DMS53 treated with DMSO at 0.1 percent for 48 hours (cell line): ENCODE results near the gene LLGL2.

Experiments
- DNase-seq: peaks from one replicate; lab custom pipeline; 2025; ENCODE audit not compliant: unreplicated experiment; lab: John Stamatoyannopoulos, UW

Gene LLGL2

DNA sequence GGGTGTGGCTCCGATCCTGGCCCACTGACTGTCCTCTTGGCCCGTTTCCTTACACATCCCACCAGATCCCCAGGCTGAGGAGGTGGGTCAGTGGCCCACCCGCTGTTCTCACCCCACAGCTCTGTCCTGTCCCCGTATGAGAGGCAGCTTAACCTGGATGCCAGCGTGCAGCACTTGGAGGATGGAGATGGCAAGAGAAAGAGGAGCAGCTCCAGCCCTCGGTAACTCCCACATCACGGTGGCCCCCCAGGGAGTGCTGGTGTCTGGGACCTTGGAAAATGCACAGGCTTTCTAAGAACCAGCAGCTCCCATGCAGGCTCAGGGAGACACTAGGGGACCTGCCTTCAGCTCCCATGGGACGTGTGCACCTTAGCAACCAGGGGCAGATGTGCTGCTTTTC, 4.2 kb upstream of the LLGL2 start:
- no peak for DNase-seq

DNA sequence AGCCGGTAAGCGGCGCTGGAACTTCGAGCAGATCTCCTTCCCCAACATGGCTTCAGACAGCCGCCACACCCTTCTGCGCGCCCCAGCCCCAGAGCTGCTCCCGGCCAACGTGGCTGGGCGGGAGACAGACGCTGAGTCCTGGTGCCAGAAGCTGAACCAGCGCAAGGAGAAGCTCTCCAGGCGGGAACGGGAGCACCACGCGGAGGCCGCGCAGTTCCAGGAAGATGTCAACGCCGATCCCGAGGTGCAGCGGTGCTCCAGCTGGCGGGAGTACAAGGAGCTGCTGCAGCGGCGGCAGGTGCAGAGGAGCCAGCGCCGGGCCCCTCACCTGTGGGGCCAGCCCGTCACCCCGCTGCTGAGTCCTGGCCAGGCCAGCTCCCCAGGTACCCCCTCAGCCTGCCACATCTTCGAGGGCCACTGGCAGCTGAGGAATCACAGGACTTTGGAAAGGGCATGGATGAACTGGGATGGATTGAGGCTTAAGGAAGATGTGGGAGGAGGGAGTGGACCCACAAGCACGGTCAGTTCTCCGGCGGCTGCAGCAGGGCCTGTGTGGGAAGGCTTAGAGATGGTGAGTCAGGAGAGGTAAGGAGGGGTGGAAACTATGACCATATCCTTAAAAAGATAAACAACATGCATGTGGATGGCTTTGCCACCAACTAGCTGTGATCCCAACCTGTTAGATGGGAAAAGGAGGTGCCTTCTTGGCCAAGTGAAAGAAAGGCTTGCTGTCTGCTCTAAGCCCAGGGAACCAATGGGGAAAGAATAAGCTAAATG, 3.4 kb upstream of the LLGL2 start:
- DNase-seq: no peak

DNA sequence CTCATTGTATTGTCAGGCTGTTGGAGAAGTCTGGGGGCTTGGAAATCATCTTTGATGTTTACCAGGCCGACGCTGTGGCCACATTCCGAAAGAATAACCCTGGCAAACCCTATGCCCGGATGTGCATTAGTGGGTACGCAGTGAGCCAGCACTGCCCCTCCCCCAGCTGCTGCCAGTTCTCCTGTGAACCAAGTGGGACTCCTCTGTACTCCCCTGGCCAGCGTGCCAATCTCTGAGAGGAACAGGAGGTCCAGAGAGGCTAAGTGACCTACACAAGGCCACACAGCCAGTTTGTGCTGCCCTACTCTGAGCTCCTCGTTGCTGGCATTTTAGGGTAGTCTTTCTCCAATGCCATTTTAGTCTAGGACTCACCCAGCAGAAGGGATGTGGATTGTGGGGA, 1.9 kb upstream of the LLGL2 start:
- no peak for DNase-seq

DNA sequence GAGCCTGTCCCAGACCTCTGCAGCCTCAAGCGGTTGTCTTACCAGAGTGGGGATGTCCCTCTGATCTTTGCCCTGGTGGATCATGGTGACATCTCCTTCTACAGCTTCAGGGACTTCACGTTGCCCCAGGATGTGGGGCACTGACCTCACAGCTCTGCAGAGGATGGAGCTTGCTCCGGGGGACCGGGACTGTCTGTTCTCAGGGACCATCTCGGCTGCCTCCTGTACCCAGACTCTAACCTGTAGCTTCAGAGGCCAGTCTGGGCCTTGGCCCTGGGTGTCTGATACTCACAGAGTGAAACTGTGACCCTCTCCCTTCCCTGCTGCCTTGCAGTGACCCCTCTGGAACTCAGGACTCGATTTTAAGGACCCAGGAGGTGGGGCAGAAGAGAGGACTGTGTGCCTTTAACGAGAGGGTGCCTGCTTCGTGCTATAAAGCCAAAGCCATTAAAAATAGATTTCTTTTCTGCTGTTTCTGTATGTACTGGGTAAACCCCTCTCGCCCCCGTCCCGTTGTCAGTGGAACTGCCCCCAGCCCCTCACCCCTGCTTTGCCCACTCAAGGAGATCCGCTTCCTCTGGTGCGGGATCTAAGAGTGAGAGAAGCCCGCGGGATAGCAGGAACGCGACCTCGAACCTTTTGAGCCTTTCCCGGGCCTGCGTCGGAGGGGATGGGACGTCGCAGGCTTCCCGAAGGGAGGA, 1.1 kb upstream of the LLGL2 start:
- DNase-seq: no peak

DNA sequence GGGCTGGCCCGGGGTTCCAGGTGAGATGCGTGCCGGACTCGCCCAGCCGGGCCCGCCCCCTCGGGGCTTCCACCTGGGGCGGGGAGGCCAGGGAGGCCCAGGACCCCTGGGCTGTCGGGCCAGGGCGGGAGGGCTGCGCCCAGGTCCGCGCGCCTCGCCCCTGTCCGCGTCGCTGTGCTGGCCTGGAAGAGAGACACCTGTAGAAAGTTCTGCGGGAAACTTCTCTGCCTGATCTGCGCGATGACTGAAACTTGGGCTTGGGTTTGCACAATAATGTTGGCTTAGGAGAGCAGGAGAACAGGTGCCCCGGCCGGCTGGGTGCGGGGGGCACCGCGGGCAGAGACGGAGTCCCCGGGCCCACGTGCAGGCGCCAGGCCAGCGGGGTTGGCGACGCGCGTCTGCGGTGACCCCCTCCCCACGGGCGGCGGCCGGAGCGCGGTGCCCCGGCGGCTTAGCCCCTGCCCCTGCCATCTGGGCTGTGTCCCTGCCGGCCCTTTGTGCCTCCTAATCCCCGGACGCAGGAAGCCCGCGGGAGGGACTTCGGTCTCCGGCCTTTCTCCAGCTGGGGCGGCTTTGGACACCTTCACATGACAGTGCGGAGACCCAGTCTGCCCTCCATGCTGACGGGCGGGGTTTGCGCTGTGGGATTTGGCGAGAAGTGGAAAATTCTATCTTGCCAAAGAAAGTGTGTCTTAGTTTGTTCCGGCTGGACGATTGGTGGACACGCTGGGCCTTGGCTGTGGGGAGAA, 483 bp downstream of the LLGL2 start:
- peak; percentile 53 for DNase-seq

DNA sequence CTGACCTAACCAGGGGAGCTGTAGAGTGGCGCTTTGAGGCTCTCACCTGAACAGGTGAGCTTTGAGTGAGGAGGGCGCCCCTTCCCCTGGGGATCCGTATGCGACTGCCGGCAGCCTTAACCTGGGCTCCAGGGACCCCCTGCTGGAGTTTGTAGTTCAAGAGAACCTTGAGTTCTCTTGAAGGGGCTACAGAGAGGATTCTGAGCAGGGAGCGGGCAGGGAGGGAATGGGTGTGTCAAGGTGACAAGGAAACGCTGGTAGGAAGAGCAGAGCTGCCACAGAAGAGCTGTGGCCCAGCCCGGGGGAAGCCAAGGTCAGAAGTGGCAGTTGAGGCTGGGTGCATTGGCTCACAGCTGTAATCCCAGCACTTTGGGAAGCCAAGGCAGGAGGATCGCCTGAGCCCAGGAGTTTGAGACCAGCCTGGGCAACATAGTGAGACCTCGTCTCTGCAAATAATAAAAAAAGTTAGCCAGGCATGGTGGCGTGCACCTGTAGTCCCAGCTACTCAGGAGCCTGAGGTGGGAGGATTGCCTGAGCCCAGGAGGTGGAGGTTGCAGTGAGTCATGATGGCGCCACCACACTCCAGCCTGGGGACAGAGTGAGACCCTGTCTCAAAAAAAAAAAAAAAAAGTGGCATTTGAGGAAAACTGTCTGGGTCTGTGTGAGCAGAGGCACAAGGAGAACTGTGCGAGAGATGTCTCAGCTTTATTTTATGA, 1.2 kb downstream of the LLGL2 start:
- no peak for DNase-seq

DNA sequence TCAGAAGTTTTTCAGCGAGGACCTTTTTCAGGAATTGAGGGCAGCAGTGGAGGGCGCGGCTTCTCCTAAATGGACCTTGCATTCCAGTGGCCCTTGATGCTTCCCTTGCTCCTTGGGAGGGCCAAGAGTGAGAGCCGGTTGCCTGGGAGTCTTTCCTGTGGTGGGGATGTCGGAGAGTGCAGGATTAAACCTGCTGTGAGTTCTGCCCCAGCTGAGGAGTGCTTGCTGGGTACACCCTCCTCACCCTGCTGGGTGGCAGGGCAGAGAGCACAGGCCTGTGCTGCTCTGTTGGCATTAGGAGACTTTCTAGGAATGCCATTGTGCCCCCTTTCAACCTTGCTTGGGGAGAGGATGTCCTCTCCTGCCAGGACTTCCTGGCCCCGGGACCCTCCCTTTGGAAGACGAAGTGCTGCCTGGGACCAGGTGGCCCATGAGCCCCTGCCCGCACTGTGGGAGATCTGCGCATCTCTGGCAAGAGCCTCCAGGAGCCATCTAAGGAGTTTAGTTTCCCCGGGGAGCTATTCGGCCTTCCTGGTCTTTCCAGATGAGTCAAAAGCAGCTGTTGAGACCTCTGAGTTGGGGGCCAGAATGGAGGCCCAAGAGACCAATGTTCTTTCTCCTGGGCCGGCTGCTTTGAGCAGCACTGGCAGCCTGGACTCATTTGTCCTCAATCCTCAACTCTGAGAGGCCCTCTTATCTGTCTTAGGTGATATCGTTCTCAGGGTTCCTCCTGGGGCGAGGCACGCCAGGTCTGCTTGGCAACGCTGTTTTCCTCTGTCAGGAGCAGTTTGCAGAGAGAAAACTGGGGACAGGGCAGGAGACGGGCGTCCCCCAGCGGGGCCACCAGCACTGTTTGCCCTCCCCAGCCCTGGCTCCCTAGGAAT, 5.6 kb downstream of the LLGL2 start:
- DNase-seq: no peak

DNA sequence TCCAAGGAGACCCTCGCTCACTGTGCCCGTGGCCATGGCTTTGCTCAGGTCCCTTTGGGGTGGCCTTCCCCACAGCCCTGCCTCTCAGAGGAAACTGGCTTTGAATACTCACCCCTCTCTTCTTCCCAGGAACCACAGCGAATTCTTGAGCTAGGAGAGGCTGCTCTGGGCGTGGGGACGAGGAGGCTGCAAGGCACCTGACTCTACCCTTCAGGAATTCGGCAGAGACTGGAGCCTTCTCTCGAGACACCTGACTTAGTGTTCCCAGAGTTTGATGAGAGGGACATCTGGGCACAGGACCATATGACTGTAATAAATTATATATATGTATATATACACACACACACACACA, 6.2 kb downstream of the LLGL2 start:
- no peak for DNase-seq

DNA sequence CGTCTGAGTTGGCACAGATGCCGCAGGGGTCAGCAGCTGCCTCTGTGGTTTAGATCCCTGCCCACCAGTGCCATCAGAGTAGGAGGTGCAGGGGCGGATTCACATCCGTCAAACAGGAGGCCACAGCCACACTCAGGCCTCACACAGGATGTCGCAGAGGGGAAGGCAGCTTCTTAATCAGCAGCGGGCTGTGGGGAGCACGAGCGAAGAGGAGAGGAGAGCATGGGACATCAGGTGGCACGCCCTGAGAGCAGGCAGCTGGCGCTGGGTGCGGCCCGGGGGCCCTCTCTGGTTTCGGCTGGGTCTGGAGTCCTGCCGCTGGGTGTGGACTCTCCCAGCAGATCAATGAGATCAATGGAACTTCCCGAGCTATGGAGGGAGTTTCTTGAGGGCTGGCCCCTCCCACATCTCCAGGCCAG, 9.6 kb downstream of the LLGL2 start:
- DNase-seq: no peak

DNA sequence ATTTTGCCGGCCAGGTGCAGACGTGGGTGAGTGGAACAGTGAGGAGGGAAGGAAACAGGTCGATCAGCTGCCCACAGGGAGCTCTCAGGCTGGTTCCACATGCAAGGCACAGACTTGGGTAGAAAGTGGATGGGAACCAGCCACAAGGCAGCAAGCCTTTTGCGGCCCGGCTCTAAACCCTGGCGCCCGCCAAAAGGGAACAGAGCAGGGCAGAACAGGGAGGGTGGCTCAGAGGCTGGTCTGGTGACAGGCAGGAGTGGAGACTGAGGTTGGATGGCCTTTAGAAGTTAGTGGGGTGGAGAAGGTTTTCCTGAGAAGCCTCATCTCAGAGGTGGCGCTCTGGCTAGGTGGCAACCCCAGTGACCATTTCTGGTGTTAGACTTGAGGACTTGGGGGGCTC, 10.4 kb downstream of the LLGL2 start:
- no peak for DNase-seq

DNA sequence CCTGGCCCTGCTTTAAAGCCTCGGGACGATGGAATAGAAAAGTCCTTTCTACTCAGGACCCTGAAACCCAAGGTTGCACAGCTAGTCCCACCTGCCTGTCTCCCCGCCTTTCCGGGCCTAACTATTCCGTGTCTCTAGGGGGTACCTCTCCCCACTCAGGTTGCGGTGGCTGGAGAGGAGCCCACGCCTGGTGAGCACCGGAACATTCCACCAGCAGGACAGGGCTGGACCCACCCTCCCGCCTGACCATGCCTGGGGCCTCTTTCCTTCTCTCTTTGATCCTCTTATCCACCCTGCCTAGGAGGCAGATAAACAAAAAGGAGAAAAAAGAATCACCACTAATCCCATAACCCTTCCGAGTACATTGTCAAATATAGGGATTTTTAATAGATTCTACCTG, 10.9 kb downstream of the LLGL2 start:
- DNase-seq: no peak

DNA sequence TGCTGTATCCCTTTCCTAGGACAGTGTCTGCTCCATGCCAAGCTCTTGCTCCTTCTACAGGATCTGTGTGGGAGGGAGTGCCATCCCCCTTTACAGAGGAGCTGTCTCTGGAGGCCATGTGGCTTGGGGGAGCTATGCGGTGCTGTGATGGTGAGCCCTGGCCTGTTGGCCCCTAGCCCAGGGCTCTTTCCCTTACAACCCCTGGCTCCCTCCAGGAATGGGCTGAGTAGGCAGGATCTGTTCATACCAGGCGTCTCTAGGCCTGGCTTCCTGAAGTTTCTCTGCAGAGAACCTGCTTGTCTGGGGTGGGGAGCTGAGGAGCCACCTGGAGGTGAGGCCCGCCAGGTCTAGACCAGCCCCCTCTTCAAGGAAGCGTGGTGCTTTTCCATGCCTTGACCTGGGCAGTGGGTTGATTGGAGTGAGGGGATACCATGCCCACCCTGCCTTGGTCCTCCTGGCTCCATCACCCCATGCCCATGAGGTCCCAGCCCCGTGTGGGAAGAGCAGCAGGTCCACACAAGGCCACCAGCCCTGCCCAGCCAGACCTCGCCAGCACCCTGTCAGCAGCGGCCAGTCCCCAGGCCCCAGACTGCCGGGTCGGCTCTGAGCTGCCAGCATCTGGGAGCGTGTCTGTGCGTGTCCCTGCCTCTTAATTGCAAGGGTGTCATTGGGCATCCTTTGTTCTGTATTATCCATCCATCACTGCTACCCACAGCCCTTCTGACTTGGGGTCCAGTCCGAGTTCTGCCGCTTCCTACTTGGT, 14.7 kb downstream of the LLGL2 start:
- no peak for DNase-seq

DNA sequence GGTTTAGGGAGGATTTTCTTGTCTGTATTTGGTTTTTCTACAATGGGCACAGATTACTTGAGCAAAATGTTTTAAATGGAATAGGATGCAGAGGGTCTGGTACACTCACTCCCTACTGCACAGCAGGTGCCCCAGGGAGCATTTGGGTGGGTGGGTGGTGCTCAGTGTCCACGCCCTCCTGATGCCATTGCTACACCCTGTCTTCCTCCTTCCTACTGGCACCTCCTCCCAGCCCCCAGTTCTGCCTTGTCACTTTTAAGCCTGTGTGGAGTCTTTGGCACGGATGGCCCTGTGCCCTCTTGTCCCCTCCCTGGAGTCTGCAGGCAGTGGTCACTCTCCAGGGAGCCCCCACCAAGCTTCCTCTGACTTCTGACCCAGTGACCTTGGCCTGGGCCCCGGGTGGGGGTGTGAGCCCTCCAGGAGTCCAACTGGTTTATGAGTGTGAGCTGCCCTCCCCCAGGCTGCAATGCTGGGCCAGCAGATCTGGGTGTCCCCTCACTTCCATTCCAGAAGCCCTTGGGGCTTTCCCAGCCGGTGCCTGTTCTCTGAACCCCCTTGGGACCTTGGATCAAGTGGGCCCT, 15.5 kb downstream of the LLGL2 start:
- no peak for DNase-seq

DNA sequence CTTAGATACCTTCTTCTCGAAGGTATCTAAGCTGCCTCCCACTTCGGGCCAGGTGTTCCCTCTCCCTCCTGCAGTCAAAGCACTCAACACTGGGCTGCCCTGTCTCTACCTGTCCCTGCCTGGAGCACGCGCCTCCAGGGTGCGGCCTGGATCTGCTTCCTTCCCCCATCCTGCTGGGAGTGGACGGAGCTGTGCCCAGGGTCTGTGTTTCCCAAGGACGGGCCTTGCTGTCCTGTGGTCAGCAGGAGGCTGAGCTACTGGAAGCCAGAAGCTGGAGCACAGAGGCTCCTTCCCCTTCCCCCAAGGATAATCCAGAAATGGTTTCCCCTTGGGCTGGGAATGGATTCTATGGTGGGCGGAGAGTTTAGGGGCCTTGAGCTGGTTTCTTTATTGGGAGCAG, 16.7 kb downstream of the LLGL2 start:
- no peak for DNase-seq

DNA sequence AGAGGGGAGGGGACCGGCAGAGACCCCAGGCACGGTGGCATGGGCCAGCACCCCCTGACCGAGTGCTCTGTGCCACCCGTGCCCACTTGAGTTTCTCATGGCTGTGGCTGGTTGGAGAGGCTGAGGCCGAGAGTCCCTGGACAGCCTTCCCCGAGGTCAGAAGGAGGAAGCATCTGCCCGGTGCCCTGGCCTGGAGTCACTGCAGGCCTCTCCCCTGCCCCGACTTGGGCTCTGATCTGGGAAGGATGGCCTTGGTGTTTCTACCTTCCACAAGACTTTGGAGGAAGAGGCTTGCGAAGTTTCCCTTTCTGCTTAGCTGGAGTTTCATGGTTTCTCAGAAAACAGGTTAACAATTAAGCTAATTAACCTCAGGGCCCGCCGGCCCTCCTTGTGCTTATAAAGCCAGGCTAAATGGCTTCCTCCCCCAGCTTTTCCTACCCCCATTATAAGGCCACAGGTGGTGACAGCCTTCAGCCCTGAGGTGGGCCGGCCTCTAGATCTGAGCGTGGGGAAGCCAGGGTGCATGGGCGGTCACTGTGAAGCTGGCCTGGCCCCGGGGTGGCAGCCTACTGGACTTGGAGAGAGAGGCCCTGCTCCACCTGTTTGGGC, 17.3 kb downstream of the LLGL2 start:
- DNase-seq: no peak

DNA sequence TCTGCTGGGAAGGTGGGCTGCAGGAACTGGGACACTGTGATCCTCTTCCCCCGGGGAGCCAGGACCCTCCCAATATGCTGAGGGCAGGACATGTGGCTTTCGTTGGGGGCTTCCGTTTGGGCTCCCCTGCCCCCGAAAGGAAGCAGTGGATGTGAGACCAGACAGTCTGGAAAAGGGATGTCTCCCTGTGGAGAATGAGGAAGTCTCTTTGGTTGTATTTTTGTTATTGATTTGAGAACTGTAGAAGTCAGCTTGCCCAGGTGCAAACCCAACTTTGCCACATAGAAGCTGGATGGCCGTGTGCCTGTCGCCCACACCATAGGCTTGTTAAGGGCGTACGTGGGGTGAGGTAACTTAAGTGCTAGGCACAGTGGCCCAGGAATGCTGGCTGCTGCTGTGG, 18.8 kb downstream of the LLGL2 start:
- no peak for DNase-seq

DNA sequence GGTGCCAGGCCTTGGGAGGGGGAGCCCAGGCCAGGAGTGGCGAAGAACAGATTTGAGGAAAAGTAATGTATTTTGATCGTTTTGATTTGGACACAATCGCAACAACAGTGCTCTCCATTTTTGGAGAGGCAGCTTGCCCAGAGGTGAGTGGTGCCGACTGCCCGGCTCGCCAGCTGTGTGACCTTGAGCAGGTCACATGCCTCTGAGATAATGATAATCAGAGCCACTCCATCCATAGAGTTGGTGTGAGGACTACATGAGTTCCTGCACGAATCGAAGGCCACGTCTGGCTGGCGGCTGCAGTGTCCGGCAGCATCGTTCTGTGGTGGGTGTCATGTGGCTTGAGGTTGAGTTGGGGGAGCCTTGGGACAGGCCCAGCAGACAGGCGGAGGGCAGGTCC, 20.7 kb downstream of the LLGL2 start:
- DNase-seq: no peak

DNA sequence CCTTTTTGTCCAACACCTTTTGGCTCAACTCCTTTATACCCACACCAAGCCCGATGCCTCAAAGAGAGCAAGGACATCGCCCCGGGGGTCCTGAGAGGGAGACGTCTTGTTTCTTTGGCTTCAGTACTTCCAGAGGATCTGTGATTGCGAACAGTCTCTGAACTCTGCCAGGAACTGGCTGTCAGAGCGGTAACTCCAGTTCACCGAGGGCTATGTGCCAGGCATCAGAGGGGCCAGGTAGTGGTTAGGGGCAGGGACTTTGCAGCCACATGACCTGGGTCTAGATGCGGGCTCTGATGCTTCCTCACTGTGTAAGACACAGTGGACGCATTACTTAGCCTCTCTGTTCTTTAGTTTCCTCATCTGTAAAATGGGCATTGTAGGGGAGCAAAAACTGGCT, 21.6 kb downstream of the LLGL2 start:
- DNase-seq: no peak

DNA sequence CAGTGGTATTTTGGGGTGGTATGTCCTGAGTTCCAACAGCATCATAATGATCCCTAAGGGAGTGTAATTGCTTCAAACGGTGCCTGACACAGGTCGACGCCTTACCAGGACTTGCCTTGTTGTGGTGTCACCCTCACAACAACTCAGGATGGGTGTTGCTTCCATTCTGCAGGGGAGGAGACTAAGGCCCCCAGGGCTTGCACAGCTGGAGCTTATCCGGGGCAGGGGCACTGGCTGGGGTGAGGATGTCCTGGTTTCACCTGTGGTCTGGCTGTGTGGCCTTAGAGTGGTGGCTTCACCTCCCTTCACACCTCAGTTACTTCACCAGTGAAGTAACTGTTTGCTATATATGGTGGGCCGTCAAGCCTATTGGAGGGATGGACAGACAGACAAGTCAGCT, 23.3 kb downstream of the LLGL2 start:
- DNase-seq: no peak
